Measurements from ENCODE around the gene UNC5B. TPM values are rescaled to one million over a fixed set of nuclear protein-coding genes. Genes with fewer than 3 reads are reported as not detected.

UNC5B gene
- total RNA-seq, 2 donors from 2014 or later = 10.4 to 11.2 TPM

GRCh38 chr10:71319800-71320392 is 107.5 kb downstream of the UNC5B start:
- no peak for TF ChIP-seq POLR2A (IDR thresholded peaks at IDR 0.05)
- no peak for TF ChIP-seq CTCF (IDR thresholded peaks at IDR 0.05)
- 25 to 33% methylated on average over 8 of the region's 8 CpGs for WGBS, 2 donors
- peaks cover 14% of the 10 kb centered on the region for H3K4me1 ChIP-seq
- DNase-seq (no peak), ATAC-seq (no peak)
- intact Hi-C loops (cut with DNase I) = no loop called here
- no peaks in the 10 kb centered on the region for H3K27me3 ChIP-seq
- H3K9me3 ChIP-seq = no peaks in the 10 kb centered on the region
- H3K27ac ChIP-seq = peak overlapping the region; percentile 14 to 72 (median 52)
- no peaks in the 10 kb centered on the region for H3K36me3 ChIP-seq (replicated peaks in 1 of 2; ENCODE audit: insufficient read depth in 1 of 2, low read depth in 2 of 2)
- H3K4me3 ChIP-seq = peak overlapping the region; percentile 24 to 74

GRCh38 chr10:71320592-71320991 is 108.2 kb downstream of the UNC5B start:
- DNase-seq = no peak
- Histone ChIP-seq H3K36me3 (replicated peaks in 1 of 2; ENCODE audit: insufficient read depth in 1 of 2, low read depth in 2 of 2) (no peaks in the 10 kb centered on the region), H3K27ac (no peak overlapping the region), H3K4me1 (peaks cover 14% of the 10 kb centered on the region), H3K27me3 (no peaks in the 10 kb centered on the region), H3K9me3 (no peaks in the 10 kb centered on the region), H3K4me3 (no peak overlapping the region)
- 84 to 100% methylated on average over 2 to 5 of the region's 5 CpGs for WGBS, 2 donors
- no peak for ATAC-seq
- TF ChIP-seq POLR2A (IDR thresholded peaks at IDR 0.05) (no peak), CTCF (IDR thresholded peaks at IDR 0.05) (no peak)
- intact Hi-C loops (cut with DNase I) = no loop called here

- Histone ChIP-seq H3K4me3 (no peak overlapping the region), H3K36me3 (replicated peaks in 1 of 2; ENCODE audit: insufficient read depth in 1 of 2, low read depth in 2 of 2) (no peaks in the 10 kb centered on the region), H3K9me3 (no peaks in the 10 kb centered on the region), H3K4me1 (peaks cover 14% of the 10 kb centered on the region), H3K27ac (no peak overlapping the region), H3K27me3 (no peaks in the 10 kb centered on the region)
- ATAC-seq = no peak
- WGBS, 2 donors = 83 to 94% methylated on average over 1 of the region's 1 CpG
- intact Hi-C loops (cut with DNase I) = no loop called here
- TF ChIP-seq CTCF (IDR thresholded peaks at IDR 0.05) = no peak
- no peak for TF ChIP-seq POLR2A (IDR thresholded peaks at IDR 0.05)
- no peak for DNase-seq
Observed at GRCh38 chr10:71321386-71321785, 109.0 kb downstream of the UNC5B start.

- Histone ChIP-seq H3K4me1 (peaks cover 14% of the 10 kb centered on the region), H3K9me3 (no peaks in the 10 kb centered on the region), H3K27me3 (no peaks in the 10 kb centered on the region), H3K4me3 (no peak overlapping the region), H3K27ac (no peak overlapping the region), H3K36me3 (replicated peaks in 1 of 2; ENCODE audit: insufficient read depth in 1 of 2, low read depth in 2 of 2) (no peaks in the 10 kb centered on the region)
- intact Hi-C loops (cut with DNase I) = no loop called here
- DNase-seq (no peak), ATAC-seq (no peak)
- no peak for TF ChIP-seq CTCF (IDR thresholded peaks at IDR 0.05)
- no peak for TF ChIP-seq POLR2A (IDR thresholded peaks at IDR 0.05)
- 83 to 86% methylated on average over 4 of the region's 4 CpGs for WGBS, 2 donors
Observed at GRCh38 chr10:71323407-71323806, 111.0 kb downstream of the UNC5B start.

GRCh38 chr10:71324743-71325142 is 112.4 kb downstream of the UNC5B start:
- Histone ChIP-seq H3K9me3 (no peaks in the 10 kb centered on the region), H3K27ac (no peak overlapping the region), H3K4me1 (peaks cover 5% of the 10 kb centered on the region), H3K27me3 (no peaks in the 10 kb centered on the region), H3K36me3 (replicated peaks in 1 of 2; ENCODE audit: insufficient read depth in 1 of 2, low read depth in 2 of 2) (no peaks in the 10 kb centered on the region), H3K4me3 (no peak overlapping the region)
- intact Hi-C loops (cut with DNase I) = no loop called here
- DNase-seq (no peak), ATAC-seq (no peak)
- 85 to 87% methylated on average over 3 to 9 of the region's 9 CpGs for WGBS, 2 donors
- no peak for TF ChIP-seq POLR2A (IDR thresholded peaks at IDR 0.05)
- no peak for TF ChIP-seq CTCF (IDR thresholded peaks at IDR 0.05)
